ENCODE results near the gene LRP5.
A peak's percentile ranks its signal among the peaks of the same experiment; 100 is the strongest.

The LRP5 gene

DNA sequence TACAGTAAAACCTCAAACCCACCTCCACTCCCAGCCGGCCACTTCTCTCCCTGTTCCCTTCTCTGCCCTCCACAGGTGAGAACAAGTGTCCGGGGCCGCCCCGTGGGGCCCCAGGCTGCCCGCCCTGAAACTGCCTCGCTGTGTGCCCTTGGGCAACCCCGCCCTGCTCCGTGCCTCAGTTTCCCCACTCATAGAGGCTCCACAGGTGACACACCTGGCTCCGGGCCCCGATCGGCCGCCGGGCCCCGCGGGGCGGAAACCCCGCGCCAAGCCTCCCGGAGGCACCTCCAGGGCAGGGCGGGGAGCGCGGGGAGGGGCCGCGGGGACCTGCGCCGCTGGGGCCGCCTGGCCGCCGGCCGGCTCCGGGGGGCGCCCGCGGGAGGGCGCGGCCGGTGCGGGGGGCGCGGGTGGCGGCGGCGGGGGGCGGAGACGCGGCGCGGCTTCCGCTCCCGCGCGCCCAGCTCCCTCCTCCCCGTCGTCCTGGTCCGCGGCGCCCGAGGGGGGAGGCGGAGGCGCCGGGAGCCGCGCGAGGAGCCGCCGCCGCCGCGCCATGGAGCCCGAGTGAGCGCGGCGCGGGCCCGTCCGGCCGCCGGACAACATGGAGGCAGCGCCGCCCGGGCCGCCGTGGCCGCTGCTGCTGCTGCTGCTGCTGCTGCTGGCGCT, at the start of gene LRP5:
Gene LRP5, plus strand, starts transcription at position 475 of the 663 bp plus-strand sequence. Its CDS starts 124 bp downstream, at position 599.
- Mint-ChIP-seq H3K27ac (peak within 1 kb of the TSS; percentile 77), H3K4me3 (peak within 1 kb of the TSS; percentile 83), H3K9me3 (no peaks in the 10 kb centered on the region), H3K36me3 (ENCODE audit: low read depth) (no peaks in the 10 kb centered on the region), H3K27me3 (peaks cover 21% of the 10 kb centered on the region), H3K4me1 (peaks cover 14% of the 10 kb centered on the region)
- DNase-seq (peak; percentile 36), ATAC-seq (peak; percentile 56)

DNA sequence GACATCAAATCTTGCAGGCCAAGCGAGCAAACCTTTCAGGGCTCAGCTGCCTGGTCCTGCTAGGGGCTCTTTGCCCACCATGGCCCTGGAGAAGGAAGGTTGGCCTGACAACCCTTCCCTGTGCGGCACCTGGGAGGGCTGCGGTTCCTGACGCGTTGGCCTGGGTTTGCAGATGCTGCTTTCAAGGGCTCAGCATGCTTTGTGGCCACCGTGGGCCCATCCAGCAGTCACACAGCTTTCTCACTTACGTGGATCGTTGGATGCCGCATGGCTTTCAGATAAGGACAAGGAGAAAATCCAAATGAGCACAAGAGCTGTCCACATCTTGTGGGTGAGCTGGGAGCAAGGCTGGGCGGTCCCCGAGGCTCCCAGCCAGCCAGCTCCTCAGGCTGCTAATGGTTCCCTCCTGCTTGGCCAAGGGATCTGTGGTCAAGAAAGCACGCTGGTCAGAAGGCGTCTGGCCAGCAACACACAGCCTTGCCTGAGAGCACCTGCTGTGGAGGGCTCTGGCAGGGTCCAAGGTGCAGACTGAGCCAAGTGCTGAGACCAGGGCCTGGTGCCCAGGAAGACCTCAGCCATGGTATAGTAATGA, 48.9 kb upstream of the LRP5 start:
- ATAC-seq (no peak), DNase-seq (no peak)
- Mint-ChIP-seq H3K27ac (no peak overlapping the region), H3K36me3 (ENCODE audit: low read depth) (peaks cover 44% of the 10 kb centered on the region), H3K4me3 (no peak overlapping the region), H3K4me1 (peaks cover 4% of the 10 kb centered on the region), H3K9me3 (no peaks in the 10 kb centered on the region), H3K27me3 (no peaks in the 10 kb centered on the region)

DNA sequence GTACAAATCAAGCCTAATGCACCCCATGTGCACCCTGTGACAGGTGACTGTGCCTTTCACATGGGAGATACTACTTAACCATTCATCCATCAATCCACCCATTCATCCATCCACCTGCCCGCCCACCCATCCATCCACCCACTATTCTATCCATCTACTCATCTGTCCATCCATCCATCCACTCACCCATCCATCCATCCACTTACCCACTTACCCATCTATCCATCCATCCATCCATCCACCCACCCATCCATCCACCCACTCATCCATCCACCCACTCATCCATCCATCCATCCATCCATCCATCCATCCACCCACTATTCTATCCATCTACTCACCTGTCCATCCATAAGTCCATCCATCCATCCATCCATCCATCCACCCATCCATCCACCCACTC, 48.1 kb upstream of the LRP5 start:
- Mint-ChIP-seq H3K4me1 (peaks cover 8% of the 10 kb centered on the region), H3K4me3 (no peak overlapping the region), H3K27ac (no peak overlapping the region), H3K27me3 (no peaks in the 10 kb centered on the region), H3K9me3 (no peaks in the 10 kb centered on the region), H3K36me3 (ENCODE audit: low read depth) (peaks cover 44% of the 10 kb centered on the region)
- ATAC-seq (no peak), DNase-seq (no peak)

DNA sequence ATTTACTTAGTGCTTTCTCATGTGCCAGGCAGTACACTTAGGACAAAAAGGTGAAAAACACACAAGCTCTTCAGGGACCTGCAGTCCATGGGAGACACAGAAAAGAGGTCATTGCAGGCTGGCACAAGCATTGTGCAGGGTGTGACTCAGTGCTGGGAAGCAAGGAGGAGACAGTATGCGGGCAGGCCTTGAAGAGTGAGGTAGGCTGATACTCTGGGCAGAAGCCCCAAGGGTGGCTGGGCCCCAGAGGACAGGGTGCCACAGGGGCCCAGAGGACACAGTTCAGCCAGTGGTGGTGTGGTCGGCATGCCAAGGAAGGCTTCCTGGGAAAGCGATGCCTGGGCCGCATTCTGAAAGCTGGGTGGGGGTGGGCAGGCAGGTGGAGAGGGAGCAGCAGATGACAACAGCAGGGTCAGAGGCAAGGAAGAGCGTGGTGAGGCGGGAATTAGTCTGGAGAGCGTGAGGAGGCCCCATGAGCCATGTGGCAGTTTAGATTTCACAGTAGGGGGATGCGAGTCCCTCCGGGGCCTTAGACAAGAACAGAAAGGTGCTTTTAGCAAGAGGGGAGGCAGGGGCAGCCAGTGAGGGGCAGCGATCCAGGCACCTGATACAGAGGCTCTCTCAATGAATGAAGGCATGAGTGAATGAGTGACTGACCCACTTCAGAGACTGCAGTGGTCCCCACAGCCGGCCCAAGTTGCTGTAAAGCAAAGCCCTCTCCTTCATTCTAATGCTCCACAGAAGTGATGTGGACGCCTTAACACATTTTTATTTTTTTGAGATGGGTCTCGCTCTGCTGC, 47.5 kb upstream of the LRP5 start:
- DNase-seq (no peak), ATAC-seq (no peak)
- H3K4me3 Mint-ChIP-seq = no peak overlapping the region
- H3K4me1 Mint-ChIP-seq = peaks cover 15% of the 10 kb centered on the region
- no peaks in the 10 kb centered on the region for H3K27me3 Mint-ChIP-seq
- no peaks in the 10 kb centered on the region for H3K9me3 Mint-ChIP-seq
- H3K36me3 Mint-ChIP-seq (ENCODE audit: low read depth) = peaks cover 45% of the 10 kb centered on the region
- no peak overlapping the region for H3K27ac Mint-ChIP-seq

DNA sequence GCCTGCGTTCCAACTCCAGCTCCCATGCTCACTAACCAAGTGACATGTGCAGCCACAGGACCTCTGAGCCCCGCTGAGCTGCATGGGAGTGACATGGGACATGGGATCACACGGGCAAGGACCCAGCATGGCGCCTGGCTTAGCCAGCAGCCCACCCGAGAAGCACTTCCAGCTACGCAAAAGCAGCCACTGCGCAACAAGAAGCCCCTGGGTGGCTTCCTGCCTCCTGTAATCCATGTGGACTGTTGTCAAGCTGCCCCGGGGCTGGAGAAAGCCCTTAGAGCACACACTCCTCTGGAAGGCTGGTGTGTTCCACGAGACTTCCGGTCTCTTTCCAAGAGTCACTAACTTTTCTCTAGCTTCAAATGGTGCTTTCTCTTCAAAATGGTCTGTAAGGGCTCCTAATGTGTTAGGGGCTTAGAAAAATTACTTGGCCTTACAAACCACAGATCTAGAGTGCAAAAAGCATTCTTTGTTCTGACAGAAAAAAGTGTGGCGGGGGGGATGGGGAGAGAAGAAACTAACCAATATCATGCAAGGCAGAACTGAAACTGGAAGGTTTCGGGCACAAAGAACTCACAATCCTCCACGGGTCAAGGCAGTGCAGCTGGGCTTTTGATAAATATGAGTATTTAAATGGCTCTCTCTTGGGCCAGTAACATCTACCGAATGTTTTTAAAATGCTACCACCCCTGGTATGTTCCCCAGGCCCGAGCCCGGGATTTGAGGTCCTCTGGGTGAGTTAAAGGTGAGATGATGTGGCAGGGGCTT, 46.1 kb upstream of the LRP5 start:
- H3K4me3 Mint-ChIP-seq = no peak overlapping the region
- H3K9me3 Mint-ChIP-seq = no peaks in the 10 kb centered on the region
- DNase-seq = no peak
- peaks cover 44% of the 10 kb centered on the region for H3K36me3 Mint-ChIP-seq (ENCODE audit: low read depth)
- no peak overlapping the region for H3K27ac Mint-ChIP-seq
- peaks cover 24% of the 10 kb centered on the region for H3K4me1 Mint-ChIP-seq
- no peak for ATAC-seq
- H3K27me3 Mint-ChIP-seq = no peaks in the 10 kb centered on the region

DNA sequence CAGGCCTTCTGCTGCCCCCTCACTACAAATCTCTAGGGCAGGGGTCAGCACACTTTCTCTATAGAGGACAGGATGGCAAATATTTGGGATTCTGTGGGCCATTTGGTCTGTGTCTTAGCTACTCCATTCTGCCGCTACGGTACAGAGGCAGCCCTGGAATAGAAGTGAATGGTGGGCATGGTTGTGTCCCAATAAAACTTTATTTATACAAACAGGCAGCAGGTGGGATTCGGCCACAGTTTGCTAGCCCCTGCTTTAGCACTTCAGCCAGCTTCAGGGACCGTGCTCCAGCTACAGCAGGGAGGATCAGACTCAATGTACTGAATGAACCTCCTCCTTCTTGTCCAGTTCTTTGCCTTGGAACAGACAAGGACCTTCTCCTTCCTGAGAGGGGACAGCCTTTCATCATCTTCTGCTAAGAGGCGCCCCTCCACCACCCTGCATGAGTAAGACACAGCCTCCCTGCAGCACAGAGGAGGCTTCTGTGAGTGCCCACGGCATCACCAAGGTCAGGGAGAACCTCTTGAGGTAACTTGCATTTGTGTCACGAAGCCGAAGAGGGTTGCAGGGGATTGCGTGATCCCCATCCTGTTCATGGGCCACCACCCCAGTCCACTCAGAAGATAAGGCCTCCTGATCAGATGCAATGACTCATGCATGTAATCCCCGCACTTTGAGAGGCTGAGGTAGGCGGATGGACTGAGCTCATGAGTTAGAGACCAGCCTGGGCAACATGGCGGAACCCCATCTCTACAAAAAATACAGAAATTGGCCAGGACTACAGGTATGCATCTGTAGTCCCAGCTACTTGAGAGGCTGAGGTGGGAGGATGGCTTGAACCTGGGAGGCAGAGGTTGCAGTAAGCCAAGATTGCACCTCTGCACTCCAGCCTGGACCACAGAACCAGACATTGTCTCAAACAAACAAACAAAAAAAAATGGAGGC, 45.2 kb upstream of the LRP5 start:
- no peak for DNase-seq
- H3K27ac Mint-ChIP-seq = no peak overlapping the region
- H3K36me3 Mint-ChIP-seq (ENCODE audit: low read depth) = peaks cover 41% of the 10 kb centered on the region

DNA sequence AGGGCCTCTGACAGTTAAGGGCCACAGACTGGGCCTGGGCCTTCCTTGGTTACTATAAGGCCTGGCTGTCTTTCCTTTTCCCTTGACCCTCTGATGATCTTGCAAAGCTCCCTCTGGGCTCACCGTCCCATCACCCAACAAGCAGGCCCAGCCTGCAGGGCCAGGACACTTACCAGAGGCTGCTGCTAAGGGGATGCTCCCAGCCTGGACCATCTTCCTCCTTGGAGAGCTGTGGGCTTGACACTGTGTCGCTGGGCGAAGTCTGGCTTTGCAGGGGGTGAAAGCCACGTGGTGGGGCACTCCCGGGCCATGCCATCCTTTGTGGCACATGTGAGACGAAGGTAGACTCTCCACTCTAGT, 44.5 kb upstream of the LRP5 start:
- H3K4me3 Mint-ChIP-seq = no peak overlapping the region
- no peak for DNase-seq

More for the DNA sequence above, 45.2 kb upstream of the LRP5 start:
- Mint-ChIP-seq H3K4me1 (peaks cover 25% of the 10 kb centered on the region), H3K27me3 (no peaks in the 10 kb centered on the region), H3K9me3 (no peaks in the 10 kb centered on the region), H3K4me3 (no peak overlapping the region)
- no peak for ATAC-seq

DNA sequence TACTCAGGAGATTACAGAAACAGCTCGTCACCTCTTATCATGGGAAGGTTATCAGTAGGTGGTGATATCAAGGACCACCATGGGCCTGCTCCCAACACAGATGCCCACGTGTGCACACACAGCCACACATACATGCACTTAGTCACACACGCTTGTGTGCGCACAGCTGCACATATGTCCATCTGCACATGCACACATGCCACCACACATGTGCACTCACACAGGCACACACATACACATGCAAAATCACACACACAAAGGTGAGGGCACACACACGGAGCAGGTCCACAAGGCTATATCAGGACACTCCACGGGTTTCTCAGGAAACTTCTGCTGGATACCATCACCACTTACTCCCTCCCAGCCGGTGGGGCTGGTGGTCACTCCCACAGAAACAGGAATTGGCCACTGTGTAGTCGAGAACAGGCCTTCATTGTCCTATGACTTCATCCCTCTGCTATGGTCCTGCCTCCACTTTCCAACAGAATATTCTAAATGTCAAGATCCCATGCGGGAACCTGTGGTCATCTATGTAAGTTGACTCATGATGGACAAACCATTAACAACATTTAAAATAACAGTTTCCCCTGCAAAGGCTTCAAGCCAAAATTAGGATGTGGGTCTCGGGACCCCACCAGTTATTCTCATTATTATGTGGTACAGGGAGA, 42.8 kb upstream of the LRP5 start:
- H3K36me3 Mint-ChIP-seq (ENCODE audit: low read depth) = peaks cover 26% of the 10 kb centered on the region
- no peaks in the 10 kb centered on the region for H3K9me3 Mint-ChIP-seq
- H3K27ac Mint-ChIP-seq = no peak overlapping the region
- H3K27me3 Mint-ChIP-seq = no peaks in the 10 kb centered on the region
- DNase-seq (no peak), ATAC-seq (no peak)
- peaks cover 37% of the 10 kb centered on the region for H3K4me1 Mint-ChIP-seq
- peak overlapping the region; percentile 9 for H3K4me3 Mint-ChIP-seq

More for the DNA sequence above, 44.5 kb upstream of the LRP5 start:
- peaks cover 38% of the 10 kb centered on the region for H3K36me3 Mint-ChIP-seq (ENCODE audit: low read depth)
- no peak overlapping the region for H3K27ac Mint-ChIP-seq
- H3K4me1 Mint-ChIP-seq = peaks cover 31% of the 10 kb centered on the region
- ATAC-seq = no peak
- H3K27me3 Mint-ChIP-seq = no peaks in the 10 kb centered on the region
- H3K9me3 Mint-ChIP-seq = no peaks in the 10 kb centered on the region

DNA sequence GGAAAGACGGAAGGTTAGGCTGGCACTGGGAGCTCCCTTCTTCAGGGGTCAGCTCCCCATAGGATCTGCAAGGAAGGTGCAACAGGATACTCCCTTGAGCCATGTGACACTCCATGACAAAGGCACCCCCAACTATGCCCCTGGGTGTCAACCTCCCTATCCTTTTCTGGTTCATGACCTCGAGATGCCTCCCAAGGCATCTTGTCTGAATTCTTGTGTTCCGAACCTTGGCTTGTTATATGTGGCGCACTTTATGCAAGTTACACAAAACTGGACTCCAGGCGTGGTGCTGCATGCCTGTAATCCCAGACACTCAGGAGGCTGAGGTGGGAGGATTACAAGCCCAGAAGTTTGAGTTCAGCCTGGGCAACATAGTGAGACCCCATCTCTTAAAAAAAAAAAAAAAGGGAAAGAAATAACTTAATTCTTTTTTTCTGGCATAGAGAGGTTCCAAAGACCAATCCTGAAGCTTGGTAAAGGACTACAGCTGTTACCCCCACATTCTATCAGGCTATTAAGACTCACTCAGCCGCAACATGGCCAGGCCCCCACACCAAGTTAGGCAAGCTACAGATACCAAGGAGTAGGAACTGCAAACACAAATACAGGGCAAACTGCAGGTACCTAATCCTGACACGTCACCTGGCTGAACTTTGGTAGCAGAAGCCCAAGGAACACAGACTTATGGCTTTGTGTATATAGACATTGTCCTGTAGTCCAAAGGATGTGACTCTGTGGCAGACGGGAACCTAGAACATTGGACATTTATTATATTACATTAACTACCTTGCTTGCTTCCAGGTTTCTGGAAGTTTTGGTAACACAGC, 42.0 kb upstream of the LRP5 start:
- peak overlapping the region; percentile 65 for H3K27ac Mint-ChIP-seq
- peak overlapping the region; percentile 96 for H3K4me3 Mint-ChIP-seq
- peaks cover 20% of the 10 kb centered on the region for H3K36me3 Mint-ChIP-seq (ENCODE audit: low read depth)
- H3K27me3 Mint-ChIP-seq = no peaks in the 10 kb centered on the region
- ATAC-seq = no peak
- H3K4me1 Mint-ChIP-seq = peaks cover 39% of the 10 kb centered on the region
- no peaks in the 10 kb centered on the region for H3K9me3 Mint-ChIP-seq
- DNase-seq = no peak

DNA sequence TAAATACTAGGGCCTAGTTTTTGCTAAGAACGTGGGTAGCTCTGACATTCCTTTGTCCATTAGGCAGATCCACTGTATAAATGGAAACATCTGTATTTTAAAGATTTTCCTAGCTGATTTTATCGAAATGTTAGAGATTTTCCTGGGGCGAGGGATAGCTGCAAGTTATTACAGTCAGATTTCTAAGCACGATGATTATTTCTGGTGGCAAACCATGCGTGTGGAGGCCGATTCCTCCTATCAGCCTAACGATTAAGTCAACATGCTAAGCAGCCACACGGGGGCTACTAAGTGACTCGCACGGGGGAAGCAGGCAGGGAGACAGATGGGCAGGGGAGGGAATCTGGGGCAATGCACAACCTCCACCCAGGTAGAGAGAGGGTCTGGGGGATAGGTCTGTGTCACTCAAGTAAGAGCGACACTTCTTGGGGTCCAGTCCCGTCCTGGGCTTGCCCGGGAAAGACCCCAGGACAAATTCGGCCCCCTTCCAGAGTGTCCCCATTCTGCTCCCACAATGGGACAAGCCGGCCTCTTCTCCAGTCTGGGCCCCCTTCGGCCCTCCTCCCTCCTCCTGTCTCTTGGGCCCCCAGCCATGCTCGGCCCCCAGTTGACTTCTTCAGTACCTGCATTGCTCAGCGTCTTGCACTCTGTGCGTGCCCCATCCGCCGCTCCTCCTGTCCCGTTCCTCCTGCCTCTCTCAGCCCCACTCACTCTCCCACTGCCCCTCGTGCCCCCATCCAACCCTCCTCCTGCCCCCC, 41.2 kb upstream of the LRP5 start:
- peak; percentile 62 for DNase-seq
- Mint-ChIP-seq H3K27me3 (no peaks in the 10 kb centered on the region), H3K36me3 (ENCODE audit: low read depth) (peaks cover 20% of the 10 kb centered on the region), H3K9me3 (no peaks in the 10 kb centered on the region), H3K4me1 (peaks cover 44% of the 10 kb centered on the region), H3K27ac (peak overlapping the region; percentile 65), H3K4me3 (peak overlapping the region; percentile 96)
- peak; percentile 55 for ATAC-seq

DNA sequence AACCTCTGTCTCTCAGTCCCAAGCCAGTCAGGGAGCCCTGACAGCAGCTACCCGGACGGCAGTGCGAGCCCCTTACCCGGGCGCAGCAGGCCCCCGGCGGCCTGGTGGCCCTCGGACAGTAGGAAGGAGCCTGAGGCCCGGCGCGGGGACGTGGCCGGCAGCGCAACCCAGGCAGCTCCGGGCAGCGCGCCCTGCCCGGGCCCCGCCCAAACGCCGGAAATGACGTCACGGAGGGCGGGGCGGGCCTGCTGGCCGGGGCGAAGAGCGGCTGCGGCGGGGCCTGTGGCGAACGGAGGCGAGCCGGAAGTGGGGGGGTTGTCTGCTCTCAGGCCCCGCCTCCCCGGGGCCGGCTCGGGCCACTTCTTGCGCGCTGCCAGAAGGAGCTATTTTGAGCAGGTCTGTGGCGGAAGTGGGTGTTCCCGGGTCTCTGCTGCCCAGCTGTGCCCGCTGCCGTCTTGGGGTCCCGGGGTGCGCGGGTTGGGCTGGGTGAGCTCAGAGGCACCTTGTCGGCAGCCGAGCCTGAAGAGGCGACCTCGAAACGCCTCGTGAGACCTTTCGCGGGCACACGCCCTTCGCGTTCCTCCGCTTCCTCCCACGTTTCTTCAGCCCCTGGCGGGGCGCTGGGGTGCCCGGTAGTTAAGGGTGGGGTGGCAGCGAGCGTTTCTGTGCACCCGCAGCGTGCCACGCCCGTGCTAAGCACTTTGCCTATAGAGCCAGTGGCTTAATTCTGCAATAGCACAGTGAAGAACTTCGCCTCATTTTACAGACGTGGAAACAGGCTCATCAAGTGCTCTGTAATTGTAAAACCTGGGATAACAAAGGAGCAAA, 40.4 kb upstream of the LRP5 start, which contains the start of gene C11orf24:
Gene C11orf24, minus strand, starts transcription at position 193 of the 828 bp plus-strand sequence. CDS start 8,206 bp downstream, outside the sequence.
- peaks cover 43% of the 10 kb centered on the region for H3K4me1 Mint-ChIP-seq
- H3K4me3 Mint-ChIP-seq = peak within 1 kb of the TSS; percentile 96
- H3K27ac Mint-ChIP-seq = peak within 1 kb of the TSS; percentile 92
- peak; percentile 97 for DNase-seq
- peaks cover 15% of the 10 kb centered on the region for H3K36me3 Mint-ChIP-seq (ENCODE audit: low read depth)
- ATAC-seq = peak; percentile 94
- H3K9me3 Mint-ChIP-seq = no peaks in the 10 kb centered on the region
- no peaks in the 10 kb centered on the region for H3K27me3 Mint-ChIP-seq
